ENCODE measurements around the gene NAT9. TPM values are rescaled to one million over a fixed set of nuclear protein-coding genes. Genes with fewer than 3 reads are reported as not detected.

The NAT9 gene, protein sequence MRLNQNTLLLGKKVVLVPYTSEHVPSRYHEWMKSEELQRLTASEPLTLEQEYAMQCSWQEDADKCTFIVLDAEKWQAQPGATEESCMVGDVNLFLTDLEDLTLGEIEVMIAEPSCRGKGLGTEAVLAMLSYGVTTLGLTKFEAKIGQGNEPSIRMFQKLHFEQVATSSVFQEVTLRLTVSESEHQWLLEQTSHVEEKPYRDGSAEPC
- polyA plus RNA-seq (2013), result 19.2 and 20.1 TPM in 2 replicates

DNA sequence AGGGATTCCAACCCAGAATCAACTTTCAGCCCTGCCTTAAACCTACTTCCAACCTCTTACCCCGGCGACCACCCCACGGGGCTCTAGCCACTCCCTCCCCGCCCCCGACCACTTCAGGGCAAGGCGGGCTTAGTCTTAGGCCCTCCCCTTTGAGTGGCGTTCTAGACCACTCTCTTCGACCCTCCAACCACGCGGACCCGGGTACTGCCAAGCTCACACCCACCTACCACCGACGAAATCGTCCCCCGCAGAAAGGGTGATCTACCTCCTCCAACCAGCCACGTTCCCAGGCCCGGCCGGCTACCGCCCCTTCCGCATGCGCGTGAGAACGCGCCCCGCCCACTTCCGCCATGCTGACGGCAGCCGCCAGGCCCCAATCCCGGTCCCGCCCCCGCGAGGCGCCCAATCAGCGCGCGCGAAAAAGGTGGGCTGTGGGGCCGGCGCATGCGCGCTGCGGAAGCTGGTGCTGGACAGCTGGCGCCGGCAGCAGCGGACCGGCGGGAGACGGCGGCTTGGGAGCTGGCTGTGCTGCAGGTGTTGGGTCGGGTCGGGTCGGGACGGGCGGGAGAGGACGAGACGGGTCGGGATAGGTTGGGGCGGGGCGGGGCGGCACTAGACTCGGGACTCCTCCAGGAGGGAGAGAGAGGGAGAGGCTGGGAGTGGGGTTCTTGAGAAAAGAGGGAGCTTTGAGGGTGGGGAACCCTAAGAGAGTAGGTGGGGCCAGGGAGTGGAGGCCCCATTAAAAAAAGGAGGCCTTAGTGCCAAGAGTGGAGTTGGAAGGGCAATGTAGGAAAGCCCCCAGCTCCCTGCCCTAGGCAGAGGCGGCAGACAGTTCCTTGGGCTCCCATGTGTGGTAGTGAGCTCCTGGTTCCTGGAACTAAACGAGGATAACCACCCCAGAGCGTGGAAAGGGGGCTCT, at the start of gene NAT9:
NAT9 (minus strand) TSS at position 302 of the 919 bp plus-strand sequence. CDS start 647 bp downstream, outside the sequence.
- H3K36me3 ChIP-seq (ENCODE audit: control insufficient read depth in 1 of 2, insufficient read depth in 2 of 2, low read length in 2 of 2), result peaks cover 26 to 32% of the 10 kb centered on the region in 2 experiments
- no peak within 1 kb of the TSS for H3K23ac ChIP-seq (ENCODE audit: low read length)
- peaks cover 8% of the 10 kb centered on the region for H3K79me1 ChIP-seq (ENCODE audit: low read length)
- H3K9ac ChIP-seq (ENCODE audit: low read length), result peak within 1 kb of the TSS; percentile 81
- no peaks in the 10 kb centered on the region for H3K27me3 ChIP-seq (ENCODE audit: insufficient read depth, low read length)
- H3K4ac ChIP-seq (ENCODE audit: low read depth, low read length), result peak within 1 kb of the TSS; percentile 83
- peak within 1 kb of the TSS; percentile 77 for H3K4me3 ChIP-seq (ENCODE audit: low read depth, low read length)
- H3K79me2 ChIP-seq (ENCODE audit: control insufficient read depth, insufficient read depth, low read length, poor library complexity), result peaks cover 7% of the 10 kb centered on the region
- peak within 1 kb of the TSS; percentile 86 for H4K8ac ChIP-seq (ENCODE audit: low read depth, low read length)
- H2BK12ac ChIP-seq (ENCODE audit: low read length), result no peak within 1 kb of the TSS
- no peaks in the 10 kb centered on the region for H3K9me3 ChIP-seq (ENCODE audit: insufficient read depth, low read depth, low read length)
- peak within 1 kb of the TSS; percentile 74 for H2BK120ac ChIP-seq (ENCODE audit: insufficient read depth, low read length, poor library complexity)
- H4K91ac ChIP-seq (ENCODE audit: low read depth, low read length), result peak within 1 kb of the TSS; percentile 59
- H4K12ac ChIP-seq (ENCODE audit: low read depth, low read length), result peak within 1 kb of the TSS; percentile 92
- peaks cover 19 to 21% of the 10 kb centered on the region in 2 experiments for H3K4me1 ChIP-seq (ENCODE audit: control insufficient read depth in 1 of 2, insufficient read depth in 2 of 2, low read length in 2 of 2)
- WGBS (ENCODE audit: extremely low coverage, insufficient coverage, insufficient read length), result no CpG with 5 or more reads among the region's 64 CpGs
- H3K4me2 ChIP-seq (ENCODE audit: low read length), result peak within 1 kb of the TSS; percentile 79
- peak within 1 kb of the TSS; percentile 69 for H3K27ac ChIP-seq (ENCODE audit: low read depth, low read length)
- H2AFZ ChIP-seq (ENCODE audit: insufficient read depth, low read length, poor library complexity), result peak within 1 kb of the TSS; percentile 91
- H3K18ac ChIP-seq (ENCODE audit: low read length), result peak within 1 kb of the TSS; percentile 83
- H2AK5ac ChIP-seq (ENCODE audit: low read length), result no peak within 1 kb of the TSS
- peak within 1 kb of the TSS; percentile 85 for H2BK5ac ChIP-seq (ENCODE audit: low read depth, low read length, poor library complexity)
- H3K14ac ChIP-seq (ENCODE audit: low read length), result peak within 1 kb of the TSS; percentile 91
- DNase-seq, result peak; percentile 98 to 99

DNA sequence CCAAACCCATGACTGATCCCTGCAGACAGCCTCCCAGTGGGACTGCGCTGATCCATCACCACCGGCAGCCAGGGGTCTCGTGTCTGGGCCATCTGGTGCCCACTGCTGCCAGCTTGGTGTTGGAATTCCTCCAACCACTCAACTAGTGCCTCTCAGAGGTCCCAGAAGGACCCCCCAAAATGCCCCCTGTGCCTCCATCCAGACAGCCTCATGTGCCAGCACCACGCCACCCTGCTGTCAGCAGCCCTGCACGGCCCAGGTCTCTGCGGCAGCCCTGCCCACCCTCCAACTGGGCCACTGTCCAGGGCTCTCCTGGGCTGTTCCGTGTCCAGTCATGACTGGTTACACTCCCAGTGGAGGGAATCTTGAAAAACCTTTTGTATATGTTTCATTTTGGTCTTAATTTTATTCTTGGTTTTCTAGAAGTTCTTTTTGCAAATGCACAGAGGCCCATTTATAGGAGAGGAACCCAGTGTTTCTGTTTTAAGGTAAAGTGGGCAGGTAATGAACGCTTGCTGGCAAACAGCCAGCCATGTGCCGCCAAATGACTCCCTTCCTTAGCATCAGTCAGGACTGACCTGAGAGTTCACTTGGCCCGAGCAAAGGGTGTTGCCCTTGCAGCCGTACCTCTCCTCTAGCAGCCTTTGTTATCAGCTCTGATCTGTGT, 48.9 kb upstream of the NAT9 start:
- Histone ChIP-seq H3K27me3 (ENCODE audit: insufficient read depth, low read length) (no peaks in the 10 kb centered on the region), H3K23ac (ENCODE audit: low read length) (no peak overlapping the region), H3K79me2 (ENCODE audit: control insufficient read depth, insufficient read depth, low read length, poor library complexity) (no peaks in the 10 kb centered on the region), H3K36me3 (ENCODE audit: control insufficient read depth in 1 of 2, insufficient read depth in 2 of 2, low read length in 2 of 2) (peaks cover 29 to 31% of the 10 kb centered on the region in 2 experiments), H2BK120ac (ENCODE audit: insufficient read depth, low read length, poor library complexity) (no peak overlapping the region), H4K8ac (ENCODE audit: low read depth, low read length) (no peak overlapping the region), H3K18ac (ENCODE audit: low read length) (no peak overlapping the region), H3K9ac (ENCODE audit: low read length) (no peak overlapping the region), H2BK5ac (ENCODE audit: low read depth, low read length, poor library complexity) (no peak overlapping the region), H3K27ac (ENCODE audit: low read depth, low read length) (no peak overlapping the region), H4K91ac (ENCODE audit: low read depth, low read length) (no peak overlapping the region), H2AFZ (ENCODE audit: insufficient read depth, low read length, poor library complexity) (no peak overlapping the region), H3K4me3 (ENCODE audit: low read depth, low read length) (no peak overlapping the region), H3K4ac (ENCODE audit: low read depth, low read length) (no peak overlapping the region), H2BK12ac (ENCODE audit: low read length) (no peak overlapping the region), H3K14ac (ENCODE audit: low read length) (no peak overlapping the region), H2AK5ac (ENCODE audit: low read length) (no peak overlapping the region), H3K79me1 (ENCODE audit: low read length) (no peaks in the 10 kb centered on the region), H3K9me3 (ENCODE audit: insufficient read depth, low read depth, low read length) (peaks cover 2% of the 10 kb centered on the region), H4K12ac (ENCODE audit: low read depth, low read length) (no peak overlapping the region), H3K4me2 (ENCODE audit: low read length) (no peak overlapping the region), H3K4me1 (ENCODE audit: control insufficient read depth in 1 of 2, insufficient read depth in 2 of 2, low read length in 2 of 2) (peaks cover 0 to 1% of the 10 kb centered on the region in 2 experiments)
- DNase-seq, result no peak
- no CpG with 5 or more reads among the region's 11 CpGs for WGBS (ENCODE audit: extremely low coverage, insufficient coverage, insufficient read length)

DNA sequence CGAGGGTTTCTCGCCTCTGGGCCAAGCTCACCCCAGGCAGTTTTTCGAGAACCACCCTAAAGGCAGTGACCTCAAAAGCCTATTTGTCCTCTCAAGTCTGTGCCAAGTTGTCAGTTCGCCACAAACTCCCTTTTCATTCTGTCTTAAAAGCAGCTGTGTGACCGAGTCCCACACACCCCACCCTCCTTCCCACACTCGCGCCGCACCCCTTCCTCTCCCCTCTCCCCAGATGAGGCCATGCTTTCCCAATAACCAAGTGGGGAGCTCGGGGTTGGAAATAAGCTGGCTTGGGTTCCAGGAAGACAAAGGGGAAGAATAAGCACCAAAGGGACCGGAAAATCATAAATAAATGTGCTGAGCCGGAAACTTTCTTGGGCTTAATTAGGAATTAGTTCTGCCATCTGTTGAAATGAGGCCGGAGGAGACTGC, 46.8 kb upstream of the NAT9 start:
- H2AK5ac ChIP-seq (ENCODE audit: low read length), result no peak overlapping the region

DNA sequence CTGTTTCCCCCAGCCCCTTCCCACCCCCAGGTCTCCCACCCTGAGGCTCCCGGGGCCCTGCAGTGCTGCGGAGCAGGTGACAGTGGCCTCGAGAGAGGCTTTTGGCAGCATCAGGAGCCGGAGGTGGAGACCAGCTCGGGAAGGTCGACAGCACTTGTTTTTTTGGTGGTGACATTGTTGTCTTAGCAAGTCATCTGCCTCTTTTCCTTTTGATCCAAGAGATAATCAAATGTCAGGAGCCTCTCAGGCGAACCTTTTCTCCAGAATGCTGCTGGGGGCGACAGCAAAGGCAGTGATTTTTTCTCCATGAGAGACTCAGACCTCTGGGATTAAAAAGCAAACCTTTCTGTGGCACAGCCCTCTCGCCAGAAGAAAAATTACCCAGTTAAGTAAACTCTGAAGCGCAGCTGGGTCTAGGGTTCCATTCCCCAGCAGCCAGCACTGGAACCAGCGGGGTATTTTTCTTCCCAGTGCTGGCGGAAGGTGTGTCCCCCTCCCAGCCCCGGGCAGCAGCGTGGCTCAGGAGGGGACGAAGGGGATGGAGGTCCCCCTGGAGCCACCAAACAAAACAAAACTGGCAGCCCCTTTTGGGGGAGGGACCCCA, 46.3 kb upstream of the NAT9 start:
- Histone ChIP-seq H3K4me1 (ENCODE audit: control insufficient read depth in 1 of 2, insufficient read depth in 2 of 2, low read length in 2 of 2) (no peaks in the 10 kb centered on the region), H3K9me3 (ENCODE audit: insufficient read depth, low read depth, low read length) (peaks cover 2% of the 10 kb centered on the region), H2BK120ac (ENCODE audit: insufficient read depth, low read length, poor library complexity) (no peak overlapping the region), H3K27ac (ENCODE audit: low read depth, low read length) (no peak overlapping the region), H3K79me2 (ENCODE audit: control insufficient read depth, insufficient read depth, low read length, poor library complexity) (no peaks in the 10 kb centered on the region), H3K23ac (ENCODE audit: low read length) (no peak overlapping the region), H3K4ac (ENCODE audit: low read depth, low read length) (no peak overlapping the region), H3K14ac (ENCODE audit: low read length) (no peak overlapping the region), H2BK5ac (ENCODE audit: low read depth, low read length, poor library complexity) (no peak overlapping the region), H4K12ac (ENCODE audit: low read depth, low read length) (no peak overlapping the region), H3K9ac (ENCODE audit: low read length) (no peak overlapping the region), H2BK12ac (ENCODE audit: low read length) (no peak overlapping the region), H2AFZ (ENCODE audit: insufficient read depth, low read length, poor library complexity) (no peak overlapping the region), H4K91ac (ENCODE audit: low read depth, low read length) (no peak overlapping the region), H3K18ac (ENCODE audit: low read length) (no peak overlapping the region), H4K8ac (ENCODE audit: low read depth, low read length) (no peak overlapping the region), H3K4me2 (ENCODE audit: low read length) (no peak overlapping the region), H3K36me3 (ENCODE audit: control insufficient read depth in 1 of 2, insufficient read depth in 2 of 2, low read length in 2 of 2) (peaks cover 33 to 36% of the 10 kb centered on the region in 2 experiments), H3K79me1 (ENCODE audit: low read length) (no peaks in the 10 kb centered on the region), H3K27me3 (ENCODE audit: insufficient read depth, low read length) (no peaks in the 10 kb centered on the region), H2AK5ac (ENCODE audit: low read length) (no peak overlapping the region), H3K4me3 (ENCODE audit: low read depth, low read length) (no peak overlapping the region)
- no CpG with 5 or more reads among the region's 15 CpGs for WGBS (ENCODE audit: extremely low coverage, insufficient coverage, insufficient read length)
- no peak for DNase-seq

More for the DNA sequence above, 46.8 kb upstream of the NAT9 start:
- peaks cover 34 to 36% of the 10 kb centered on the region in 2 experiments for H3K36me3 ChIP-seq (ENCODE audit: control insufficient read depth in 1 of 2, insufficient read depth in 2 of 2, low read length in 2 of 2)
- no peak overlapping the region for H3K27ac ChIP-seq (ENCODE audit: low read depth, low read length)
- H3K14ac ChIP-seq (ENCODE audit: low read length), result no peak overlapping the region
- H3K27me3 ChIP-seq (ENCODE audit: insufficient read depth, low read length), result no peaks in the 10 kb centered on the region
- H4K12ac ChIP-seq (ENCODE audit: low read depth, low read length), result no peak overlapping the region
- no peak overlapping the region for H3K4me3 ChIP-seq (ENCODE audit: low read depth, low read length)
- H2BK120ac ChIP-seq (ENCODE audit: insufficient read depth, low read length, poor library complexity), result no peak overlapping the region
- H2BK5ac ChIP-seq (ENCODE audit: low read depth, low read length, poor library complexity), result no peak overlapping the region
- WGBS (ENCODE audit: extremely low coverage, insufficient coverage, insufficient read length), result no CpG with 5 or more reads among the region's 12 CpGs
- H3K23ac ChIP-seq (ENCODE audit: low read length), result no peak overlapping the region
- no peak overlapping the region for H3K18ac ChIP-seq (ENCODE audit: low read length)
- no peak overlapping the region for H3K4me2 ChIP-seq (ENCODE audit: low read length)
- H4K8ac ChIP-seq (ENCODE audit: low read depth, low read length), result no peak overlapping the region
- no peak overlapping the region for H2AFZ ChIP-seq (ENCODE audit: insufficient read depth, low read length, poor library complexity)
- no peak overlapping the region for H3K9ac ChIP-seq (ENCODE audit: low read length)
- H2BK12ac ChIP-seq (ENCODE audit: low read length), result no peak overlapping the region
- no peak overlapping the region for H4K91ac ChIP-seq (ENCODE audit: low read depth, low read length)
- no peaks in the 10 kb centered on the region for H3K79me1 ChIP-seq (ENCODE audit: low read length)
- no peak overlapping the region for H3K4ac ChIP-seq (ENCODE audit: low read depth, low read length)
- peaks cover 2% of the 10 kb centered on the region for H3K9me3 ChIP-seq (ENCODE audit: insufficient read depth, low read depth, low read length)
- no peak for DNase-seq
- H3K4me1 ChIP-seq (ENCODE audit: control insufficient read depth in 1 of 2, insufficient read depth in 2 of 2, low read length in 2 of 2), result no peaks in the 10 kb centered on the region
- no peaks in the 10 kb centered on the region for H3K79me2 ChIP-seq (ENCODE audit: control insufficient read depth, insufficient read depth, low read length, poor library complexity)

All from trophoblast cell (in vitro differentiated cells and primary cell).